ENCODE measurements around the gene NVL.
A peak's percentile ranks its signal among the peaks of the same experiment; 100 is the strongest.

The NVL gene

DNA sequence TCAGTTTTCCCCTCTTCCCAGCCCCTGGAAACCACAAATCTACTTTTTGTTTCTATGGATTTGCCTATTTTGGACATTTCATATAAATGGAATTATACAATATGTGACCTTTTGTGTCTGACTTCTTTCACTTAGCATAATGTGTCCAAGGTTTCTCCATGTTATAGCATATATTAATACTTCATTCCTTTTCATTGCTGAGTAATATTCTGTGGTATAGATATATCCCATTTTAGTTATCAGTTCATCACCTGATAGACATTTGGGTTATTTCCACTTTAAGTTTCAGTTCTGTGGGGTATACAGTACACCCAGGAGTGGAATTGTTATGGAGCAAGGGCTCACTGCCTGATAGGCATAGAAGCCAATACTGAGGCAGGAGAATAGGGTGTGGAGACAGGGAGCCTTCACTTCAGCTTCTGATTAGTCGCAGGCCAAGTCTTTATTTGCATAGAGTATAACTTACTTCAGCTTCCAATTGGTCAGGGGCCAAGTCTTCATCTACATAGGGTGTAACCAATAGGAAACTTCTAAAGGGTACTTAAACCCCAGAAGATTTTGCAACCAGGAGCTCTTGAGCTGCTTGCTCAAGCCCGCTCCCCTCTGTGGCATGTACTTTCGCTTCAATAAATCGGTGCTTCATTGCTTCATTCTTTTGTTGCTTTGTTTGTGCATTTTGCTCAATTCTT is 8.3 kb upstream of the NVL start:
- Histone ChIP-seq H3F3A (ENCODE audit: control insufficient read depth, insufficient read depth) (no peaks in the 10 kb centered on the region), H3K27ac (ENCODE audit: low read depth, low read length) (no peak overlapping the region), H3K9me3 (ENCODE audit: control insufficient read depth, insufficient read depth, low read length) (peaks cover 8% of the 10 kb centered on the region; the same call in 1 of the 2 replicates), H3K4me2 (ENCODE audit: low read length) (no peak overlapping the region), H3K4me3 (ENCODE audit: low read length) (no peak overlapping the region), H3K27me3 (ENCODE audit: control insufficient read depth, low read length) (peaks cover 11% of the 10 kb centered on the region), H4K20me1 (ENCODE audit: control insufficient read depth, insufficient read depth, low read depth, low read length) (no peaks in the 10 kb centered on the region), H3K4me1 (ENCODE audit: control insufficient read depth, low read length) (peaks cover 16% of the 10 kb centered on the region), H3K79me2 (ENCODE audit: control insufficient read depth, low read length) (no peaks in the 10 kb centered on the region), H3K36me3 (ENCODE audit: control insufficient read depth, low read length) (no peaks in the 10 kb centered on the region), H3K9me2 (replicated peaks; ENCODE audit: control insufficient read depth, low read length) (no peaks in the 10 kb centered on the region)
- TF ChIP-seq EZH2phosphoT487 (IDR thresholded peaks at IDR 0.05; ENCODE audit: borderline replicate concordance, low read length) = no peak
- TF ChIP-seq, protein P1, sequence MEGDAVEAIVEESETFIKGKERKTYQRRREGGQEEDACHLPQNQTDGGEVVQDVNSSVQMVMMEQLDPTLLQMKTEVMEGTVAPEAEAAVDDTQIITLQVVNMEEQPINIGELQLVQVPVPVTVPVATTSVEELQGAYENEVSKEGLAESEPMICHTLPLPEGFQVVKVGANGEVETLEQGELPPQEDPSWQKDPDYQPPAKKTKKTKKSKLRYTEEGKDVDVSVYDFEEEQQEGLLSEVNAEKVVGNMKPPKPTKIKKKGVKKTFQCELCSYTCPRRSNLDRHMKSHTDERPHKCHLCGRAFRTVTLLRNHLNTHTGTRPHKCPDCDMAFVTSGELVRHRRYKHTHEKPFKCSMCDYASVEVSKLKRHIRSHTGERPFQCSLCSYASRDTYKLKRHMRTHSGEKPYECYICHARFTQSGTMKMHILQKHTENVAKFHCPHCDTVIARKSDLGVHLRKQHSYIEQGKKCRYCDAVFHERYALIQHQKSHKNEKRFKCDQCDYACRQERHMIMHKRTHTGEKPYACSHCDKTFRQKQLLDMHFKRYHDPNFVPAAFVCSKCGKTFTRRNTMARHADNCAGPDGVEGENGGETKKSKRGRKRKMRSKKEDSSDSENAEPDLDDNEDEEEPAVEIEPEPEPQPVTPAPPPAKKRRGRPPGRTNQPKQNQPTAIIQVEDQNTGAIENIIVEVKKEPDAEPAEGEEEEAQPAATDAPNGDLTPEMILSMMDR (IDR thresholded peaks at IDR 0.05; ENCODE audit: low read depth, low read length, poor library complexity, severe bottlenecking) = no peak

DNA sequence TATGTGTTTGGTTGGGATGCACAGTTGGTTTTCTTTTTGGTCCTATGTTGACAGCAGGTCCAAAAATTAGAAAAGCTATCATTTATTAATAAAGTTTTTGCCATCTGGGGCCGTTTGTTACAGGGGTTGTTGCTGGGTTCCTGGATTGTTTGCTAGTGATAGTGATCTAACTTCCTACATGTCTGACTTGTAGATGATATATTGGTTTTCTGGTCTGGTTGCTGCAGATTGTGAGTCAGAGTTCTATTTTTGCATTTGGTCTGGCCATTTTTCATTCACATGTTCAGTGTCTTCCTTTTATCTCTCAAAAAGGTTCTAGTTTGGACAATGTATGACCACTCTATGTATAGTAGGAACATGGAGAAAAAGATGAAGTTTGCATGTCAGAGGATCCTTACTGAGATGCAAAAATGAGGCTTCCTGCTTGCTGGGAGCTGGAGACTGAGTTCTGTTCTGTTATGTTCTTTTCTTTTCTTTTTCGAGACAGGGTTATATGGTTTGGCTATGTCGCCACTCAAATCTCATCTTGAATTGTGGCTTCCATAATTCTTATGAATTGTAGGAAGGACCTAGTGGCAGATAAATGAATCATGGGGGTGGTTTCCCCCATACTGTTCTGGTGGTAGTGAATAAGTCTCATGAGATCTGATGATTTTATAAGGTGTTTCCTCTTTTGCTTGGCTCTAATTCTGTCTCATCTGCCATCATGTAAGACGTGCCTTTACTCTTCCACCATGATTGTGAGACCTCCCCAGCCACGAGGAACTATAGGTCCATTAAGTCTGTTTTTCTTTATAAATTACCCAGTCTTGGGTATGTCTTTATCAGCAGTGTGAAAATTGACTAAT is 4.2 kb upstream of the NVL start:
- Histone ChIP-seq H3F3A (ENCODE audit: control insufficient read depth, insufficient read depth) (no peaks in the 10 kb centered on the region), H3K9me3 (ENCODE audit: control insufficient read depth, insufficient read depth, low read length) (no peaks in the 10 kb centered on the region), H3K4me3 (ENCODE audit: low read length) (peak overlapping the region; percentile 42), H4K20me1 (ENCODE audit: control insufficient read depth, insufficient read depth, low read depth, low read length) (no peaks in the 10 kb centered on the region), H3K27me3 (ENCODE audit: control insufficient read depth, low read length) (peaks cover under 1% of the 10 kb centered on the region), H3K36me3 (ENCODE audit: control insufficient read depth, low read length) (peaks cover 4% of the 10 kb centered on the region), H3K4me2 (ENCODE audit: low read length) (peak overlapping the region; percentile 62), H3K79me2 (ENCODE audit: control insufficient read depth, low read length) (peaks cover 14% of the 10 kb centered on the region), H3K27ac (ENCODE audit: low read depth, low read length) (peak overlapping the region; percentile 53), H3K4me1 (ENCODE audit: control insufficient read depth, low read length) (peaks cover 29% of the 10 kb centered on the region), H3K9me2 (replicated peaks; ENCODE audit: control insufficient read depth, low read length) (no peaks in the 10 kb centered on the region)
- TF ChIP-seq, protein P1 (IDR thresholded peaks at IDR 0.05; ENCODE audit: low read depth, low read length, poor library complexity, severe bottlenecking) = no peak
- no peak for TF ChIP-seq EZH2phosphoT487 (IDR thresholded peaks at IDR 0.05; ENCODE audit: borderline replicate concordance, low read length)

DNA sequence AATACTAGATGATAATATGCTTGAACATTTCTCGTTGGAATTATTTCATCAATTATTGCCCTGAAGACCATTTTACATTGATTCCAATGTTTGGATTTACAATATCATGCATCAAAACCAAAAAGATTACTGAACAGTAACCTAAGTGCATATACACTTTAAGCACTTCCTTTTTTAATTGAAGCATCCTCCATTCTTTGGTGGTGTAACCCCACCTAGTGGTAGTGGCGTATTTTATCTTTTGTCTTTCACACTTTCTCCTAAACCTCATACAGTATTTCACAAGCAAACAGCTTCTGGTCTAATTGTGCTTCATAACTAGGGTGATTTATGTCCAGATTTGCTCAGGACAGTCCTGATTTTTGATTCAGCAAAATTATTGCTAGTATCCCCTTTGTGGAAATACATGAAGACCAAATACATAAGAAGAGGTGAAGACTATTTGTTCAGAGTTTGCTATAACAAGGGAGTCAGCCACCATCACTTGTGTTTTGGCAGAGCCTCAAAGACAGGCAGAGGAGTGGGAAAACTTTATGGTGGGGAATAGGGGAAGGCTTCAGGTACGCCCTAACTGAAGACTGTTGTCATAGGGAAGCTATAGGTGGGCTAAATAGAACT is 3.4 kb upstream of the NVL start:
- Histone ChIP-seq H3K4me3 (ENCODE audit: low read length) (peak overlapping the region; percentile 42; the same call in 1 of the 2 replicates), H3K4me2 (ENCODE audit: low read length) (peak overlapping the region; percentile 62), H3K4me1 (ENCODE audit: control insufficient read depth, low read length) (peaks cover 33% of the 10 kb centered on the region), H3K27ac (ENCODE audit: low read depth, low read length) (peak overlapping the region; percentile 53), H4K20me1 (ENCODE audit: control insufficient read depth, insufficient read depth, low read depth, low read length) (no peaks in the 10 kb centered on the region), H3K36me3 (ENCODE audit: control insufficient read depth, low read length) (peaks cover 4% of the 10 kb centered on the region), H3K79me2 (ENCODE audit: control insufficient read depth, low read length) (peaks cover 22% of the 10 kb centered on the region), H3K9me3 (ENCODE audit: control insufficient read depth, insufficient read depth, low read length) (no peaks in the 10 kb centered on the region), H3K27me3 (ENCODE audit: control insufficient read depth, low read length) (no peaks in the 10 kb centered on the region), H3K9me2 (replicated peaks; ENCODE audit: control insufficient read depth, low read length) (no peaks in the 10 kb centered on the region), H3F3A (ENCODE audit: control insufficient read depth, insufficient read depth) (no peaks in the 10 kb centered on the region)
- TF ChIP-seq EZH2phosphoT487 (IDR thresholded peaks at IDR 0.05; ENCODE audit: borderline replicate concordance, low read length) = no peak
- TF ChIP-seq, protein P1 (IDR thresholded peaks at IDR 0.05; ENCODE audit: low read depth, low read length, poor library complexity, severe bottlenecking) = peak; percentile 82
